Mesothelial cell of epicardium (in vitro differentiated cells): Measurements from ENCODE around the gene GET4. TPM values are rescaled to one million over a fixed set of nuclear protein-coding genes. Genes with fewer than 3 reads are reported as not detected.

Experiments
- DNase-seq, 2 experiments: peaks; one replicate each; pipeline ENCODE4 v3.0.0; 2021; ENCODE audit warnings: low spot score in 2 of 2; ENCODE audit not compliant: unreplicated experiment in 2 of 2
- H3K27ac Mint-ChIP-seq: 2 replicates; pipeline ENCODE4 v1.8.0; 2021; ENCODE audit warnings: mixed read lengths
- H3K27me3 Mint-ChIP-seq: 2 replicates; pipeline ENCODE4 v1.8.0; 2021; ENCODE audit warnings: low read depth, mixed read lengths
- H3K36me3 Mint-ChIP-seq: 2 replicates; pipeline ENCODE4 v1.8.0; 2021; ENCODE audit warnings: mixed read lengths
- H3K4me1 Mint-ChIP-seq: 2 replicates; pipeline ENCODE4 v1.8.0; 2021; ENCODE audit warnings: mixed read lengths
- H3K4me3 Mint-ChIP-seq: 2 replicates; pipeline ENCODE4 v1.8.0; 2021; ENCODE audit warnings: mild to moderate bottlenecking, moderate library complexity, mixed read lengths
- H3K9me3 Mint-ChIP-seq: 2 replicates; pipeline ENCODE4 v1.8.0; 2021; ENCODE audit warnings: mixed read lengths
- total RNA-seq: library from RNA; stranded (reverse); gene quantifications from 3 replicates; pipeline ENCODE4 v1.2.1, GENCODE V29; 2021
- TF ChIP-seq, protein P1 (sequence below): fragments of 200-600 bp; sonication (generic); IDR thresholded peaks from one replicate; pipeline ENCODE4 v1.5.0; 2021; ENCODE audit warnings: antibody characterized with exemption; ENCODE audit not compliant: unreplicated experiment

GET4 gene
- total RNA-seq, 1 donor from 2014 or later = 77.6 TPM

DNA sequence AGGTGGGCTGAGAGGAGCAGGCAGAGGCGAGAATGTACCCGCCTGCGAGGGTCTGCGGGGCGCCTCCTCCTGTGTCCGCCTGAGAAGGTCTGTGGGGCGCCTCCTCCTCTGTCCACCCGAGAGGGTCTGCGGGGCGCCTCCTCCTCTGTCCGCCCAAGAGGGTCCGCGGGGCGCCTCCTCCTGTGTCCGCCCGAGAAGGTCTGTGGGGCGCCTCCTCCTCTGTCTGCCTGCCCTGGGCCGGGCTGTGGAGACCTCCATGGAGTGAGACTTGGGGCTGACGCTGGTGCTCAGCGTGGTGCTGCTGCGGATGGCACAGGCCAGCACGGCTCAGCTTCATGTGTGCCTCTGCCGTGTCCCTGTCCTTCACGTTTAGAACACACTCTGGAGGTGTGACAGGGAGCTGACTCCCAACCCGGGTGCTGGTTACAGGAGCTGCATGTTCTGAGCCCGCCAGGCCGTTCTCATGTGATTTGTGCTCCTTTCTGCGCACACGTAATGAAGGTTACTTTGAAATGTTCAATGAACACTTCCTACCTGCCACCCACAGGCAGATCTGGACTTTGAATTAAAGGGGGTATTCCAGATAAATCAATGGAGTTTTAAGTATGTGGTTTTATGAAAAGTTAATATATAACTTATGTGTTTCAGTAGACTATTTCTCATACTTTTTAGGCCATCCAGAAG is 20.5 kb upstream of the GET4 start:
- no peak for DNase-seq
- H3K9me3 Mint-ChIP-seq = no peaks in the 10 kb centered on the region
- H3K4me1 Mint-ChIP-seq = peaks cover 5% of the 10 kb centered on the region
- peaks cover 47% of the 10 kb centered on the region for H3K36me3 Mint-ChIP-seq
- no peak overlapping the region for H3K27ac Mint-ChIP-seq
- no peaks in the 10 kb centered on the region for H3K27me3 Mint-ChIP-seq
- no peak overlapping the region for H3K4me3 Mint-ChIP-seq
- TF ChIP-seq, protein P1, sequence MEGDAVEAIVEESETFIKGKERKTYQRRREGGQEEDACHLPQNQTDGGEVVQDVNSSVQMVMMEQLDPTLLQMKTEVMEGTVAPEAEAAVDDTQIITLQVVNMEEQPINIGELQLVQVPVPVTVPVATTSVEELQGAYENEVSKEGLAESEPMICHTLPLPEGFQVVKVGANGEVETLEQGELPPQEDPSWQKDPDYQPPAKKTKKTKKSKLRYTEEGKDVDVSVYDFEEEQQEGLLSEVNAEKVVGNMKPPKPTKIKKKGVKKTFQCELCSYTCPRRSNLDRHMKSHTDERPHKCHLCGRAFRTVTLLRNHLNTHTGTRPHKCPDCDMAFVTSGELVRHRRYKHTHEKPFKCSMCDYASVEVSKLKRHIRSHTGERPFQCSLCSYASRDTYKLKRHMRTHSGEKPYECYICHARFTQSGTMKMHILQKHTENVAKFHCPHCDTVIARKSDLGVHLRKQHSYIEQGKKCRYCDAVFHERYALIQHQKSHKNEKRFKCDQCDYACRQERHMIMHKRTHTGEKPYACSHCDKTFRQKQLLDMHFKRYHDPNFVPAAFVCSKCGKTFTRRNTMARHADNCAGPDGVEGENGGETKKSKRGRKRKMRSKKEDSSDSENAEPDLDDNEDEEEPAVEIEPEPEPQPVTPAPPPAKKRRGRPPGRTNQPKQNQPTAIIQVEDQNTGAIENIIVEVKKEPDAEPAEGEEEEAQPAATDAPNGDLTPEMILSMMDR = no peak

DNA sequence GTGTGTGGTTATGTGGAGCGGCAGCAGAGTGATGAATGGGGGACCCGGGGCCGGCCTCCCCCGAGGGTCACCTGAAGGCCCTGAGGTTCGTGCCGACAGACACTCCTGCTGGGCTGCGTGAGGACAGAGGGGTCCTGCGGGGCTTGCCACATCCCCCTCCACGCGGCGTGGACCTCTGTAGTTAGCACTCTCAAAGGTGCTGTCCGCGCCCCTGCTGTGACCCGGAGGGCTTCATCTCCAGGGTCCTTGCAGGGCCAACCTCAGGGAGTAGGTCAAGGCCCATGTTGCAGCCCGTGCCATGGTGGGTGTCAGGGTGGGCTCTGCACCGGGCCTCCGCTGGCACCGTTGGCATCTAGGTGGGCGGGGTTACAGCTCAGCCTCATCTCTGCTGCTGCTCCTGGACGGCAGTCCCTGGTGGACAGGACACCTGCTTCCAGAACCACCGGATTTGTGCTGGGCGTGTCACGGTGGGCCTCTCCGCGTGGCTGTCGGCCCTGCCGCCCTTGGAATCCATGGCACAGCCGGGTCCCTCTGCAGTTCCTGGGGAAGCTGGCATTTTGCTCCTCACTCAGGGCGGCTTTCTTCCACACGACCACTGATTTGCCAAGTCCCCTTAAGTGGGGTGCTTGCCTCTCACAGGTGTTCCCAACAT is 19.8 kb upstream of the GET4 start:
- TF ChIP-seq, protein P1 = no peak
- DNase-seq = no peak
- Mint-ChIP-seq H3K27ac (no peak overlapping the region), H3K36me3 (peaks cover 53% of the 10 kb centered on the region), H3K27me3 (no peaks in the 10 kb centered on the region), H3K9me3 (no peaks in the 10 kb centered on the region), H3K4me1 (peaks cover 5% of the 10 kb centered on the region), H3K4me3 (no peak overlapping the region)

DNA sequence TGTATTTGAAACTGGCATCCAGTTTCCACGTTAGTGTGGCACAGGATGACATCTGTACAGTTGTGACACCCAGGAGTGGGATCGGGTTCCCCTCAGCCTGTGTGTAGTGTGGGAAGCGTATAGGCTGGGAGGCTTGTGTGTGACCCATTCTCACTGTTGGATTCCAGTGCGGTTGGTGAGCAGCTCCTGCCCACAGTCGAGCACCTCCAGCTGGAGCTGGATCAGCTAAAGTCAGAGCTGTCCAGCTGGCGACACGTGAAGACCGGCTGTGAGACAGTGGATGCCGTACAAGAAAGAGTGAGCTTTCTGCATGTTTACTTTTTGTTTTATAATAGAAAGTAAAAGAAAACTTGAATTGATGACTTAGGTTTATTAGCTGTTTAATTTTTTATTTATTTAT is 18.7 kb upstream of the GET4 start:
- Mint-ChIP-seq H3K27ac (no peak overlapping the region), H3K4me1 (peaks cover 5% of the 10 kb centered on the region), H3K9me3 (no peaks in the 10 kb centered on the region), H3K27me3 (no peaks in the 10 kb centered on the region), H3K36me3 (peaks cover 58% of the 10 kb centered on the region), H3K4me3 (no peak overlapping the region)
- no peak for DNase-seq
- TF ChIP-seq, protein P1 = no peak

DNA sequence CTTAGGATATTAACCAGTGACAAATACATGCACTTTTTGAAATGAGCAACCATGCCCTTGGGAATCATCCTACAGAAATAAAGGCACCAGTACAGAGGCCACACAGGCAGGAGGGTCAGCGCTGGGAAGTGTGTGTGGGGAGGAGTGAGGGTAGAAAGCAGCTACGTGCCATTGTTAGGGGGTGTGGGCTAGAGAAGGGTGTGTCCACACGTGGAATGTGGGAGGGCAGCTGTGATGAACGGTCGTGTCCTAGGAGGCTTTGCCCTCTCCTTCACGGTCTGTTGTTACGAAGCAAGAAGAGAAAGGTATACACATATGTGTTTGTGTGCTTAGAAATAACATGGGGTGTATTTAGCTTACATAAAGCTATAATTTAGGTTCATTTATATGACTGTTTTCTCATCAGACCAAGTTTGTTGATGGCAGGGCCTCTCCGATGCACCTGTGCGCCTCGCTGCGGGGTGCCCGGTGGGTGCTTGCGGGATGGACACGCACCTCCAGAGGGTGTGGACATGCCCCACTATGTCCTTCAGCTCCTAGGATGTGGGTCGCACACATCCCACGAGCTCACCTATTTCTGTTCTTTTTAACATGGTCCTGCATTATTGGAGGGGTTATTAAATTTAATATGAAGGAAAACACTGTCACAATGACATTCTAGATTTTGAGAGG is 16.9 kb upstream of the GET4 start:
- peaks cover 55% of the 10 kb centered on the region for H3K36me3 Mint-ChIP-seq
- no peak for DNase-seq
- H3K9me3 Mint-ChIP-seq = no peaks in the 10 kb centered on the region
- TF ChIP-seq, protein P1 = no peak
- peak overlapping the region; percentile 66 for H3K27ac Mint-ChIP-seq
- no peaks in the 10 kb centered on the region for H3K27me3 Mint-ChIP-seq
- H3K4me1 Mint-ChIP-seq = peaks cover 5% of the 10 kb centered on the region
- no peak overlapping the region for H3K4me3 Mint-ChIP-seq

DNA sequence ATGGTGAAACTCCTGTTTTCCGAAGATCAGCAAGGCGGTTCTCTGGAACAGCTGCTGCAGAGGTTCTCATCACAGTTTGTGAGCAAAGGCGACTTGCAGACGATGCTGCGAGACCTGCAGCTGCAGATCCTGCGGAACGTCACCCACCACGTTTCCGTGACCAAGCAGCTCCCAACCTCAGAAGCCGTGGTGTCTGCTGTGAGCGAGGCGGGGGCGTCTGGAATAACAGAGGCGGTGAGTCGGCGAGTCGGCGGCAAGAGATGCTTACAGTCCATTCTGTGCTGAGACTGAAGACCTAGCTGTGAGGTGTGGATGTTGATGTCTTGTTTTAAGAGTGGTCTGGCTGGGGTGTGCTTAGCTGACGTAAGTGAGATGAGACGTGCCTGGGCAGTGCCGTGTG is 16.2 kb upstream of the GET4 start:
- Mint-ChIP-seq H3K9me3 (no peaks in the 10 kb centered on the region), H3K4me1 (peaks cover 5% of the 10 kb centered on the region), H3K4me3 (no peak overlapping the region), H3K27me3 (no peaks in the 10 kb centered on the region), H3K36me3 (peaks cover 56% of the 10 kb centered on the region), H3K27ac (no peak overlapping the region)
- TF ChIP-seq, protein P1 = no peak
- DNase-seq = no peak
